Measurements from ENCODE around the gene GPLD1. TPM values are rescaled to one million over a fixed set of nuclear protein-coding genes. Genes with fewer than 3 reads are reported as not detected.

The GPLD1 gene
- total RNA-seq, 1 donor from 2014 or later, result 0.26 TPM

DNA sequence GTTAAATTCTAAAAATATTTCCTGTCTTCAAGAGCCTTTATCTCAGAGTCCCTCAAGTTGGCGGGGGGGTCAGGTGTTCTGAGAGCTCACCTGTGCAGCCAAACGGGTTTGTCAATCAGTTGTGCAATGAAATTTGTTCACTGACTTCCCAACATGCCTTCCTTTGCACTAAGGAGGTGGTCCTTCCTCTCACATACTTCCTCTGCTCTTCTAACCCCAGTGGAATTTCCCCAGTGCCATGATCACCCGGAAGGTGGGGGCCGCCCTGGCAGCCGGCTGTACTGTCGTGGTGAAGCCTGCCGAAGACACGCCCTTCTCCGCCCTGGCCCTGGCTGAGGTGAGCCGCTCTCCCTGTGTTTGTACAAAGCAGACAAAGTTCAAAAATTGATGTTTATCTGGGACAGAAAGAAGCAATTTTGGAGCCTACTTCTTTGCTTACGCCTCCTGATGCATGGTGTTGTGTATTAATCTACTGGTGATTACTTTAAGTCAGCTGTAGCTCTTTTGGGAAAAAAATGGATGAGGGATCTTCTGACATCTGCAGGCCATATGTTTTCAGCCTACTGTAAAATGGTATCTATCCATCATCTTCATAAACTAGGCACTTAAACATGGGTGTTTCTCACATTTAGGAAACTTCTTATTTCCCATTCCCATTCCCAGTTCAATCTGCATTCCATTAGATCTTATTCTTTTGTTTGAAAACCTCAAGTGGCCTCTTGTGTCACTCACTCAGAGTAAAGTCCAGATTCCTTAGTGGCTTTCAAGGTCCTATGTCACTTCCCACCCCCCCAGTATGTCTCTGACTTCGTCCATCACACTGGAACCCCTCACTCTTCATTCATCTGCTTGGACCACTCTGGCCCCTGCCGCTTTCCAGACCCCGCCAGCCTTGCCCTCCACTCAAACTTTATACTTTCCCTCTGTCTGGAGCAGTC lies 15.5 kb upstream of the GPLD1 start:
- H3K27me3 ChIP-seq (ENCODE audit: control insufficient read depth, insufficient read depth, low read length), result no peaks in the 10 kb centered on the region
- TF ChIP-seq, protein P1, sequence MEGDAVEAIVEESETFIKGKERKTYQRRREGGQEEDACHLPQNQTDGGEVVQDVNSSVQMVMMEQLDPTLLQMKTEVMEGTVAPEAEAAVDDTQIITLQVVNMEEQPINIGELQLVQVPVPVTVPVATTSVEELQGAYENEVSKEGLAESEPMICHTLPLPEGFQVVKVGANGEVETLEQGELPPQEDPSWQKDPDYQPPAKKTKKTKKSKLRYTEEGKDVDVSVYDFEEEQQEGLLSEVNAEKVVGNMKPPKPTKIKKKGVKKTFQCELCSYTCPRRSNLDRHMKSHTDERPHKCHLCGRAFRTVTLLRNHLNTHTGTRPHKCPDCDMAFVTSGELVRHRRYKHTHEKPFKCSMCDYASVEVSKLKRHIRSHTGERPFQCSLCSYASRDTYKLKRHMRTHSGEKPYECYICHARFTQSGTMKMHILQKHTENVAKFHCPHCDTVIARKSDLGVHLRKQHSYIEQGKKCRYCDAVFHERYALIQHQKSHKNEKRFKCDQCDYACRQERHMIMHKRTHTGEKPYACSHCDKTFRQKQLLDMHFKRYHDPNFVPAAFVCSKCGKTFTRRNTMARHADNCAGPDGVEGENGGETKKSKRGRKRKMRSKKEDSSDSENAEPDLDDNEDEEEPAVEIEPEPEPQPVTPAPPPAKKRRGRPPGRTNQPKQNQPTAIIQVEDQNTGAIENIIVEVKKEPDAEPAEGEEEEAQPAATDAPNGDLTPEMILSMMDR (IDR thresholded peaks at IDR 0.05; ENCODE audit: insufficient read depth, low read length, severe bottlenecking), result no peak
- no peak overlapping the region for H3K4me3 ChIP-seq (ENCODE audit: low read depth, low read length)
- DNase-seq (ENCODE audit: low read depth) (peak; percentile 85), FAIRE-seq (no peak)
- H3K36me3 ChIP-seq (ENCODE audit: control insufficient read depth, insufficient read depth, low read length), result no peaks in the 10 kb centered on the region

DNA sequence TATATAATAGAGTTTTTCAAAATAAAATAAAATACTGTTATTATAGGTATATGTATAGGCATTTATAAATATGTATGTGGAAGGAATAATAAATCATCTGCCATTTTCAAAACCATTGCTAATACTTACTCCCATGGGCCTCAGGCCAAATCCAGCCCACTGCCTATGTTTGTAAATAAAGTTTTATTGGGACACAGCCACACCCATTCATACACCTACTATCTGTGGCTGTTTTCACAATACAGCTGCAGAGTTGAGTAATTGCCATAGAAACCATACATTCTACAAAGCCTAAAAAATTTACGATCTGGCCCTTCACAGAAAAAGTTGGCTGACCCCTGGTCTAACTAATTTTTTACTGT lies 14.9 kb upstream of the GPLD1 start:
- FAIRE-seq (no peak), DNase-seq (ENCODE audit: low read depth) (peak; percentile 38)
- Histone ChIP-seq H3K36me3 (ENCODE audit: control insufficient read depth, insufficient read depth, low read length) (no peaks in the 10 kb centered on the region), H3K4me3 (ENCODE audit: low read depth, low read length) (no peak overlapping the region), H3K27me3 (ENCODE audit: control insufficient read depth, insufficient read depth, low read length) (no peaks in the 10 kb centered on the region)
- TF ChIP-seq, protein P1 (IDR thresholded peaks at IDR 0.05; ENCODE audit: insufficient read depth, low read length, severe bottlenecking), result no peak

DNA sequence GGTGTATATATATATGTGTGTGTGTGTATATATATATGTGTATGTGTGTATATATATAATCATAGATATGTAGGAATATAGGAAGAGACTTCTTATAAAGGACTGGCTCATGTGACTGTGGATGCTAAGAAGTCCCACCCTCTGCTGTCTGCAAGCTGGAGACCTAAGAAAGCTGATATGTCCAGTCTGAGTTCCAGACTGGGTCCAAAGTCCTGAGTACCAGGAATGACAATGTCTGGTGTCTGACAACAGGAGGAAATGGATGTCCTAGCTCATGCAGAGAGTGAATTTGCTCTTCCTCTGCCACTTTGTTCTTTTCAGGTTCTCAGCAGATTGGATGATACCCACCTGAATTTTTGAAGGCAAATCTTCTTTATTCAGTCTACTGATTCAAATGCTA lies 12.5 kb upstream of the GPLD1 start:
- Histone ChIP-seq H3K36me3 (ENCODE audit: control insufficient read depth, insufficient read depth, low read length) (no peaks in the 10 kb centered on the region), H3K27me3 (ENCODE audit: control insufficient read depth, insufficient read depth, low read length) (no peaks in the 10 kb centered on the region), H3K4me3 (ENCODE audit: low read depth, low read length) (no peak overlapping the region)
- no peak for DNase-seq (ENCODE audit: low read depth)
- FAIRE-seq, result no peak
- TF ChIP-seq, protein P1 (IDR thresholded peaks at IDR 0.05; ENCODE audit: insufficient read depth, low read length, severe bottlenecking), result no peak

DNA sequence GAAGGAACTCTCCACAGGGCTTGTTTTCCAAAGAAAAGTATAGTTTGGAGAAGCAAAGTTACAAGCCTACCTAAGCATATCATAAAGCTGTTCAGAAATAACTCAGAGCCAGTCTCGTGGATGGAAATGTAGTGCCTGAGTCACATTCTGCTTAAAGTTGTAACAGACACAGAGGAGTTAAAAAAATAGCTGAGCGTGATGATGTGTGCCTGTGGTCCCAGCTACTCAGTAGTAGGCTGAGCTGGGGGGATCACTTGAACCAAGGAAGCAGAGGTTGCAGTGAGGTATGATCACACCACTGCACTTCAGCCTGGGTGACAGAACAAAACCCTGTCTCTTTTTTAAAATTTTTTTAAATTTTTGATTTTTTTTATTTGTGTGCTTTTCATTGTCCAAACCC lies 12.0 kb upstream of the GPLD1 start:
- TF ChIP-seq, protein P1 (IDR thresholded peaks at IDR 0.05; ENCODE audit: insufficient read depth, low read length, severe bottlenecking), result no peak
- FAIRE-seq (no peak), DNase-seq (ENCODE audit: low read depth) (no peak)
- no peaks in the 10 kb centered on the region for H3K36me3 ChIP-seq (ENCODE audit: control insufficient read depth, insufficient read depth, low read length)
- H3K4me3 ChIP-seq (ENCODE audit: low read depth, low read length), result no peak overlapping the region
- no peaks in the 10 kb centered on the region for H3K27me3 ChIP-seq (ENCODE audit: control insufficient read depth, insufficient read depth, low read length)

DNA sequence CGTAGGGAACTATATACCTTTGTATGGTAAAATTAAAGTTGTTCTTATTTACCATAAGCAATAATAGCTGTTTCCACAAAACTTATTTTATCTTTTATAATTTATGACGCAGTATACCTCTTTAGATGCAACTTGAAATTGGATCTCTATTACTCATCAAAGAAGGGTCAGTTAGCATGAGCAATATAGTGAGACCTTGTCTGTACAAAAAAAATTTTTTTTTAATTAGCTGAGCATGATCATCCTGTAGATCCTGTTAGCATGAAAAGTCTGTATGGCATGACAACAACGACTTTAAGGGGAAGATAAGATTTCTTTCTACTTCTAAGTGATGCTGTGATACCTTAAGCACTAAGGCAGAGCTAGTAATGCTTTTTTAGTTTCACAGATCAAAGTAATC lies 11.3 kb upstream of the GPLD1 start:
- TF ChIP-seq, protein P1 (IDR thresholded peaks at IDR 0.05; ENCODE audit: insufficient read depth, low read length, severe bottlenecking), result no peak
- no peaks in the 10 kb centered on the region for H3K36me3 ChIP-seq (ENCODE audit: control insufficient read depth, insufficient read depth, low read length)
- no peak overlapping the region for H3K4me3 ChIP-seq (ENCODE audit: low read depth, low read length)
- no peak for FAIRE-seq
- DNase-seq (ENCODE audit: low read depth), result peak; percentile 54
- H3K27me3 ChIP-seq (ENCODE audit: control insufficient read depth, insufficient read depth, low read length), result no peaks in the 10 kb centered on the region
